Measurements from ENCODE around the gene PTGER4.
"Not testable (repeated sequence)": the region's sequence is repeated elsewhere in the genome, so short reads cannot be mapped to it uniquely, and the experiment has no call there.

The PTGER4 gene

GRCh38 chr5:40679913-40680681 is at the start of gene PTGER4:
Gene PTGER4 (plus strand): TSS chr5:40679915. CDS start chr5:40680994, 1,079 bp downstream.
- no peak for DNase-seq

- no peak for DNase-seq
Measured at GRCh38 chr5:40630126-40630525, 49.6 kb upstream of the PTGER4 start.

- no peak for DNase-seq
Measured at GRCh38 chr5:40631236-40631635, 48.5 kb upstream of the PTGER4 start.

GRCh38 chr5:40634154-40634553 is 45.6 kb upstream of the PTGER4 start:
- no peak for DNase-seq

GRCh38 chr5:40634593-40634992 is 45.1 kb upstream of the PTGER4 start:
- no peak for DNase-seq

GRCh38 chr5:40639531-40639930 is 40.2 kb upstream of the PTGER4 start:
- DNase-seq: not testable (repeated sequence)

- DNase-seq: no peak
Measured at GRCh38 chr5:40646266-40646665, 33.4 kb upstream of the PTGER4 start.

GRCh38 chr5:40648150-40648549 is 31.6 kb upstream of the PTGER4 start:
- no peak for DNase-seq

- no peak for DNase-seq
Measured at GRCh38 chr5:40649463-40650030, 30.2 kb upstream of the PTGER4 start.

GRCh38 chr5:40651201-40651600 is 28.5 kb upstream of the PTGER4 start:
- DNase-seq: no peak

- DNase-seq: no peak
Measured at GRCh38 chr5:40652441-40653220, 27.1 kb upstream of the PTGER4 start.

- DNase-seq: no peak
Measured at GRCh38 chr5:40653221-40654022, 26.3 kb upstream of the PTGER4 start.

- no peak for DNase-seq
Measured at GRCh38 chr5:40654377-40654991, 25.2 kb upstream of the PTGER4 start.

- no peak for DNase-seq
Measured at GRCh38 chr5:40655138-40655537, 24.6 kb upstream of the PTGER4 start.

- DNase-seq: not testable (repeated sequence)
Measured at GRCh38 chr5:40656091-40656490, 23.6 kb upstream of the PTGER4 start.

GRCh38 chr5:40656766-40657165 is 22.9 kb upstream of the PTGER4 start:
- no peak for DNase-seq

- no peak for DNase-seq
Measured at GRCh38 chr5:40660751-40661150, 19.0 kb upstream of the PTGER4 start.

- DNase-seq: no peak
Measured at GRCh38 chr5:40665635-40666298, 13.9 kb upstream of the PTGER4 start.

GRCh38 chr5:40666657-40667056 is 13.1 kb upstream of the PTGER4 start:
- DNase-seq: no peak

GRCh38 chr5:40667161-40667663 is 12.5 kb upstream of the PTGER4 start:
- DNase-seq: no peak

- no peak for DNase-seq
Measured at GRCh38 chr5:40669606-40670390, 9.9 kb upstream of the PTGER4 start.
